MM.1S (cell line): Measurements from ENCODE around the gene IFNK.

Source experiments
- DNase-seq: peaks from one replicate; pipeline ENCODE4 v3.0.0-alpha.2; 2015
- H2AFZ ChIP-seq: fragments of 300-600 bp; sonication (generic); 2 replicates; pipeline ENCODE4 v1.6.0; 2016; ENCODE audit warnings: antibody characterized with exemption, low read length
- H3F3A ChIP-seq: fragments of 300-600 bp; sonication (generic); 2 replicates; pipeline ENCODE4 v1.6.1; 2016; ENCODE audit warnings: mild to moderate bottlenecking, antibody characterized with exemption, low read length, moderate library complexity, mixed read lengths; ENCODE audit not compliant: insufficient read depth
- H3K27ac ChIP-seq: fragments of 300-600 bp; sonication (generic); 2 replicates; pipeline ENCODE4 v1.5.1; 2016; ENCODE audit warnings: mild to moderate bottlenecking, low read length
- H3K27me3 ChIP-seq: fragments of 300-600 bp; sonication (generic); replicated peaks from 2 replicates; pipeline ENCODE4 v1.6.0; 2016; ENCODE audit warnings: low read length; ENCODE audit not compliant: insufficient read depth
- H3K36me3 ChIP-seq: fragments of 300-600 bp; sonication (generic); replicated peaks from 2 replicates; pipeline ENCODE4 v1.6.1; 2016; ENCODE audit warnings: mild to moderate bottlenecking, low read length, mixed read lengths; ENCODE audit not compliant: insufficient read depth
- H3K4me1 ChIP-seq: fragments of 300-600 bp; sonication (generic); 2 replicates; pipeline ENCODE4 v1.6.1; 2016; ENCODE audit warnings: low read length, mixed read lengths
- H3K4me2 ChIP-seq: fragments of 300-600 bp; sonication (generic); 2 replicates; pipeline ENCODE4 v1.6.0; 2016; ENCODE audit warnings: low read depth, low read length
- H3K4me3 ChIP-seq: fragments of 300-600 bp; sonication (generic); 2 replicates; pipeline ENCODE4 v1.5.1; 2016; ENCODE audit warnings: low read length, mixed read lengths
- H3K79me2 ChIP-seq: fragments of 300-600 bp; sonication (generic); 2 replicates; pipeline ENCODE4 v1.6.1; 2016; ENCODE audit warnings: mixed run types, low read length, mixed read lengths
- H3K9ac ChIP-seq: fragments of 300-600 bp; sonication (generic); 2 replicates; pipeline ENCODE4 v1.6.1; 2016; ENCODE audit warnings: low read length, mixed read lengths
- H3K9me2 ChIP-seq: fragments of 300-600 bp; sonication (generic); replicated peaks from 2 replicates; pipeline ENCODE4 v1.6.1; 2016; ENCODE audit warnings: mild to moderate bottlenecking, low read length, mixed read lengths; ENCODE audit not compliant: insufficient read depth
- H3K9me3 ChIP-seq: fragments of 300-600 bp; sonication (generic); replicated peaks from 2 replicates; pipeline ENCODE4 v1.6.1; 2016; ENCODE audit warnings: mild to moderate bottlenecking, low read length, mixed read lengths; ENCODE audit not compliant: insufficient read depth
- H4K20me1 ChIP-seq: fragments of 300-600 bp; sonication (generic); 2 replicates; pipeline ENCODE4 v1.6.1; 2016; ENCODE audit warnings: mild to moderate bottlenecking, low read length, moderate library complexity, mixed read lengths; ENCODE audit not compliant: insufficient read depth
- EZH2 ChIP-seq: fragments of 300-600 bp; sonication (generic); optimal IDR thresholded peaks from 2 replicates; pipeline ENCODE3; 2017; ENCODE audit warnings: low read depth, mild to moderate bottlenecking, antibody characterized with exemption, low read length, mixed read lengths
- EZH2phosphoT487 ChIP-seq: fragments of 300-600 bp; sonication (generic); IDR thresholded peaks from 2 replicates; pipeline ENCODE4 v1.6.1; 2018; ENCODE audit warnings: antibody characterized with exemption, low read length
- TF ChIP-seq, protein P1 (sequence below): fragments of 300-600 bp; sonication (generic); IDR thresholded peaks from 2 replicates; pipeline ENCODE4 v1.5.1; 2016; ENCODE audit warnings: antibody characterized with exemption, low read length, mixed read lengths

Gene IFNK

DNA sequence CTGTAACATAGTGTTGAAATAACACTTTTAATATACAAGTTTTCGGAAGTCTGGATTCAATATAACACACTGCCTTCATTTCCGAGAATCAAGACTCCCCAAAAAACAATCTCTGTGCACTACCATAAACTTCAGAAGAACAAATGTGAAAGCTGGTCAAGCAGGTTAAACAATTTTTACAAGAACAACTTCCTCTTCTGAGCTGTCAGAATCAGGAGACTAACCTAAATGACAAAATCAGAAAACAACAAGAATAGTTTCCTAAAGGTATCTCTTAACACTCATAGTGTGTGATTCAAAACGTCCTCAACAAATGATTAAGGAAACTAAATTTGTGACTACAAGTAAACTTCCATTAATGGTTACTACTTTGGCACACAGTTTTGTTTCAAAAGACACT is 37.6 kb downstream of the IFNK start:
- Histone ChIP-seq H3K4me1 (no peaks in the 10 kb centered on the region), H3K27ac (no peak overlapping the region), H3K9me2 (no peaks in the 10 kb centered on the region), H3K27me3 (no peaks in the 10 kb centered on the region), H2AFZ (no peak overlapping the region), H3K9me3 (no peaks in the 10 kb centered on the region), H3K4me2 (no peak overlapping the region), H3K4me3 (no peak overlapping the region), H3K36me3 (no peaks in the 10 kb centered on the region), H4K20me1 (no peaks in the 10 kb centered on the region), H3K79me2 (no peaks in the 10 kb centered on the region), H3F3A (no peaks in the 10 kb centered on the region), H3K9ac (no peak overlapping the region)
- DNase-seq, result no peak
- TF ChIP-seq EZH2phosphoT487 (no peak), EZH2 (no peak)
- TF ChIP-seq, protein P1, sequence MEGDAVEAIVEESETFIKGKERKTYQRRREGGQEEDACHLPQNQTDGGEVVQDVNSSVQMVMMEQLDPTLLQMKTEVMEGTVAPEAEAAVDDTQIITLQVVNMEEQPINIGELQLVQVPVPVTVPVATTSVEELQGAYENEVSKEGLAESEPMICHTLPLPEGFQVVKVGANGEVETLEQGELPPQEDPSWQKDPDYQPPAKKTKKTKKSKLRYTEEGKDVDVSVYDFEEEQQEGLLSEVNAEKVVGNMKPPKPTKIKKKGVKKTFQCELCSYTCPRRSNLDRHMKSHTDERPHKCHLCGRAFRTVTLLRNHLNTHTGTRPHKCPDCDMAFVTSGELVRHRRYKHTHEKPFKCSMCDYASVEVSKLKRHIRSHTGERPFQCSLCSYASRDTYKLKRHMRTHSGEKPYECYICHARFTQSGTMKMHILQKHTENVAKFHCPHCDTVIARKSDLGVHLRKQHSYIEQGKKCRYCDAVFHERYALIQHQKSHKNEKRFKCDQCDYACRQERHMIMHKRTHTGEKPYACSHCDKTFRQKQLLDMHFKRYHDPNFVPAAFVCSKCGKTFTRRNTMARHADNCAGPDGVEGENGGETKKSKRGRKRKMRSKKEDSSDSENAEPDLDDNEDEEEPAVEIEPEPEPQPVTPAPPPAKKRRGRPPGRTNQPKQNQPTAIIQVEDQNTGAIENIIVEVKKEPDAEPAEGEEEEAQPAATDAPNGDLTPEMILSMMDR, result no peak

DNA sequence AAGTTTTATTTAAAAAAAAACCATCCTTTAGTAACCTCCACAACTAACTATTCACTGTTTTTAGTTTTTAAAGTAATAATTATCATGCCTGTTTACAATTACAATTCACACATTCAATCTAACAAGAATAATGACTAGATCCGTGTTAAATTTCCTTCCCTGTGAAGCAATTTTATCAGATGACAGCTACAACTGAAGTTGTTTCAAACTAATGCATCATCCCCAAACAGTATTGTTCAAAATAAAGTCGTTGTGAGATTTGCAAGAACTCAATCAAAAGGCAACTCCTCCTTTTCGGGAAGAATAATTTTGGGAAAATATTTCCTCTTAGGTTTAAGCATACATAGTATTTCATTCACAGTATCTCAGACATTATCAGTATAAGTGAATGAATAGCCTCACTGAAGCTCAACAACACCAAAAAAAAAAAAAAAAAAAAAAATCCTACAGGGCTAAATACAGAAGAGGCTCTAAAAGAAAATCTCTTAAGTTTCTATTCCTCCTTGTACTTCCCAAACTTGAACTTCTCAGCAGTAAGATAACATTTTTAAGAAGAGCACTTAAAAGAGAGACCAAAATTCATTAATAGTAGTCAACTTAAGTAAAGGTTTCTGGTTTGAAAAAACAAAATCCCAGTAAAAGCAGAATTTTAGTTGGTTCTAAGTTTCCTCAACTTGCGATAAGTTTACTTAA is 39.8 kb downstream of the IFNK start:
- H3F3A ChIP-seq, result no peaks in the 10 kb centered on the region
- no peaks in the 10 kb centered on the region for H3K4me1 ChIP-seq
- H4K20me1 ChIP-seq, result no peaks in the 10 kb centered on the region
- H3K36me3 ChIP-seq, result no peaks in the 10 kb centered on the region
- no peaks in the 10 kb centered on the region for H3K9me2 ChIP-seq
- H3K27me3 ChIP-seq, result no peaks in the 10 kb centered on the region
- no peaks in the 10 kb centered on the region for H3K79me2 ChIP-seq
- TF ChIP-seq EZH2 (no peak), EZH2phosphoT487 (no peak)
- TF ChIP-seq, protein P1, result no peak
- no peaks in the 10 kb centered on the region for H3K9me3 ChIP-seq
- H3K4me3 ChIP-seq, result no peak overlapping the region
- H3K27ac ChIP-seq, result no peak overlapping the region
- H3K9ac ChIP-seq, result no peak overlapping the region
- H2AFZ ChIP-seq, result no peak overlapping the region
- H3K4me2 ChIP-seq, result no peak overlapping the region
- DNase-seq, result no peak

DNA sequence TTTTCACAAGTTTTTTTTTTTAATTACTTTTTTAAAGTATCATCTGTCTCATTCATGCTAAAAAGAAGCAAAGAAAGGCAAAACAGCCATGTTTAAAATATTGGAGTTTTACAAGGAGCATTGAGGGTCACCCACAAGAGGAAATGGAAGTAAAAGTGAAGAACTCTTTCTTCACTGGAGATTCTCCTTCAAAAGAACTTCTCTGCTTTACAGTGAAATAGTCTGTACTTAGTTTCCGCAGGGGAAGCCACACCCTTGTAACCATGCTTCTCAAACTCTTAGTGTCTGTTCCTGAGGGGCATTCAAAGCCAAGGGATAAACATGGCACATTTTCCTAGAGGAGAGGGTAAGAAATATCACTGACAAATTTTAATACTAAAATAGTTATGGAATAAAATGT is 40.6 kb downstream of the IFNK start:
- Histone ChIP-seq H3K27ac (no peak overlapping the region), H3K4me2 (no peak overlapping the region), H3K79me2 (no peaks in the 10 kb centered on the region), H3K4me3 (no peak overlapping the region), H3K9ac (no peak overlapping the region), H3K9me2 (no peaks in the 10 kb centered on the region), H3K36me3 (no peaks in the 10 kb centered on the region), H2AFZ (no peak overlapping the region), H3K9me3 (no peaks in the 10 kb centered on the region), H3K4me1 (no peaks in the 10 kb centered on the region), H4K20me1 (no peaks in the 10 kb centered on the region), H3K27me3 (no peaks in the 10 kb centered on the region), H3F3A (no peaks in the 10 kb centered on the region)
- no peak for DNase-seq
- no peak for TF ChIP-seq EZH2

DNA sequence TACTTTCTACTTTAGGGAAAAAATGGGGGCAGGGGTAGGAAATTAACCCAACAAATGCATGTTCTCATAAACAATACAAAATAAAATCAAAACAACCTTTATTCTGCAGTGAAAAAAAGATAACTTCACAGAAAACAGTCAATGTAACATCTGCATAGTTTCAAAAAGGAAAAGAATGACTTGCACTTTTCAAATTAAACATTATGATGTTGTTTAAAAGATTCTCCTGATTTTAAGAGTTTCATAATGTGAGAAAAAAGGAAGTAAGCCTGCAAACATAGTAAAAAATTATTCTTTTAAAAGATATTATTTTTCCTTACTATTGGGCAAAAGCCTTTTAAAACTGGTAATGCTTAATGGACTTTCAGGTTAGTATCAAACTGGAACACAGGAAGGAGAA is 41.6 kb downstream of the IFNK start:
- H2AFZ ChIP-seq, result no peak overlapping the region
- DNase-seq, result no peak
- no peak overlapping the region for H3K4me2 ChIP-seq
- no peak overlapping the region for H3K9ac ChIP-seq
- H3K4me3 ChIP-seq, result no peak overlapping the region
- H4K20me1 ChIP-seq, result no peaks in the 10 kb centered on the region
- H3F3A ChIP-seq, result no peaks in the 10 kb centered on the region
- no peak overlapping the region for H3K27ac ChIP-seq
- no peaks in the 10 kb centered on the region for H3K27me3 ChIP-seq
- H3K9me3 ChIP-seq, result no peaks in the 10 kb centered on the region
- H3K79me2 ChIP-seq, result no peaks in the 10 kb centered on the region
- H3K4me1 ChIP-seq, result no peaks in the 10 kb centered on the region
- no peak for TF ChIP-seq EZH2phosphoT487
- TF ChIP-seq EZH2, result no peak
- TF ChIP-seq, protein P1, result no peak
- H3K36me3 ChIP-seq, result no peaks in the 10 kb centered on the region
- no peaks in the 10 kb centered on the region for H3K9me2 ChIP-seq
